ENCODE data around the gene XXYLT1. TPM values are rescaled to one million over a fixed set of nuclear protein-coding genes. Genes with fewer than 3 reads are reported as not detected.

XXYLT1 gene
- total RNA-seq, 1 experiment from 2014 or later: 7.3 TPM

DNA sequence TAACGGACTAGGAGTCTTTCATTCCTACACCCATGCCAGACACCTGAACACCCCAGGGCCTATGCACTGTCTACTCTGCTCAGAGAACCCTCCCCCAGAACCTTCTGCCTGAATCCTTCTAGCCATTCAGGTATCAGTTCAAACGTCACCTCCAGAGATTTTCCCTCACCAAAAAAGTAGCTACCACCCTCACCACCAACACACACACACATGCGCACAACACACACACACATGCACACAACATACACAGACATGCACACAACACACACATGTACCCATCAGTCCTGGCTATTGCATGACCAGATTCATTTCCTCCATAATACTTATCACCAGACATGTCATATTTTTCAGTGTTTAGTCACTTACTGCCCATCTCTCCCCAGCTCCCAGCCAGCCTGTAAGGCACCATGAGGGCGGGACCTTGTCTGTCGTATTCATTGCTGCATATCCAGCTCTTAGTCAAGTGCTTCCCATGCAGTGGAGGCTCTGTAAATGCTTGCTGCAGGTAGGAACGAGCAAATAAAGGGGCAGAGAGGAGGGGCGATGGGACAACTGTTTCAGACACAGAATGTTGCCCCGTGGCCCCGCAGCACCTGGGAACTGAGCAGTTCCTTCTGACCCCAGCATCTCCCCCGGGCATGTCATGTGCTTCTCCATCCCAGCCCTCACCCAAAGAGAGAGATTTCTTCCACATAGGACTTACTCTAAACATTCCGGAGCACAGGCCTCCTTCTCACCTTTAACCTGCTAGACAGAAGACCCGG, 29.2 kb downstream of the XXYLT1 start:
- Histone ChIP-seq H4K20me1 (ENCODE audit: insufficient read depth, low read depth, low read length) (peaks cover 27% of the 10 kb centered on the region; the same call in 1 of the 2 replicates), H3K27me3 (ENCODE audit: low read length) (no peaks in the 10 kb centered on the region), H3K36me3 (ENCODE audit: insufficient read depth, low read length) (no peaks in the 10 kb centered on the region), H3K4me3 (ENCODE audit: low read length) (no peak overlapping the region), H3K9ac (ENCODE audit: low read length) (no peak overlapping the region), H3K27ac (ENCODE audit: low read length) (no peak overlapping the region), H3K79me2 (ENCODE audit: low read length) (no peaks in the 10 kb centered on the region), H3K9me2 (replicated peaks; ENCODE audit: insufficient read depth, low read length) (no peaks in the 10 kb centered on the region), H3K4me2 (ENCODE audit: low read depth, low read length, poor library complexity, severe bottlenecking) (no peak overlapping the region), H2AFZ (ENCODE audit: low read length) (no peak overlapping the region), H3K9me3 (ENCODE audit: low read length) (no peaks in the 10 kb centered on the region), H3K4me1 (ENCODE audit: low read length) (no peaks in the 10 kb centered on the region)
- DNase-seq: no peak

GRCh38 chr3:195240939-195241338, 30.0 kb downstream of the XXYLT1 start:
- Histone ChIP-seq H3K4me1 (ENCODE audit: low read length) (no peaks in the 10 kb centered on the region), H2AFZ (ENCODE audit: low read length) (no peak overlapping the region), H3K9me2 (replicated peaks; ENCODE audit: insufficient read depth, low read length) (no peaks in the 10 kb centered on the region), H3K4me2 (ENCODE audit: low read depth, low read length, poor library complexity, severe bottlenecking) (no peak overlapping the region), H3K79me2 (ENCODE audit: low read length) (no peaks in the 10 kb centered on the region), H4K20me1 (ENCODE audit: insufficient read depth, low read depth, low read length) (peaks cover 27% of the 10 kb centered on the region; the same call in 1 of the 2 replicates), H3K36me3 (ENCODE audit: insufficient read depth, low read length) (no peaks in the 10 kb centered on the region), H3K9me3 (ENCODE audit: low read length) (no peaks in the 10 kb centered on the region), H3K4me3 (ENCODE audit: low read length) (no peak overlapping the region), H3K27ac (ENCODE audit: low read length) (no peak overlapping the region), H3K27me3 (ENCODE audit: low read length) (no peaks in the 10 kb centered on the region), H3K9ac (ENCODE audit: low read length) (no peak overlapping the region)
- no peak for DNase-seq

- Histone ChIP-seq H3K27me3 (ENCODE audit: low read length) (no peaks in the 10 kb centered on the region), H3K4me3 (ENCODE audit: low read length) (no peak overlapping the region), H3K4me2 (ENCODE audit: low read depth, low read length, poor library complexity, severe bottlenecking) (no peak overlapping the region), H3K79me2 (ENCODE audit: low read length) (no peaks in the 10 kb centered on the region), H3K36me3 (ENCODE audit: insufficient read depth, low read length) (no peaks in the 10 kb centered on the region), H3K27ac (ENCODE audit: low read length) (no peak overlapping the region), H3K9me2 (replicated peaks; ENCODE audit: insufficient read depth, low read length) (no peaks in the 10 kb centered on the region), H2AFZ (ENCODE audit: low read length) (no peak overlapping the region), H4K20me1 (ENCODE audit: insufficient read depth, low read depth, low read length) (peaks cover 27% of the 10 kb centered on the region; the same call in 1 of the 2 replicates), H3K4me1 (ENCODE audit: low read length) (no peaks in the 10 kb centered on the region), H3K9me3 (ENCODE audit: low read length) (no peaks in the 10 kb centered on the region), H3K9ac (ENCODE audit: low read length) (no peak overlapping the region)
- DNase-seq: no peak
Observed at GRCh38 chr3:195240171-195240701, 30.7 kb downstream of the XXYLT1 start.

DNA sequence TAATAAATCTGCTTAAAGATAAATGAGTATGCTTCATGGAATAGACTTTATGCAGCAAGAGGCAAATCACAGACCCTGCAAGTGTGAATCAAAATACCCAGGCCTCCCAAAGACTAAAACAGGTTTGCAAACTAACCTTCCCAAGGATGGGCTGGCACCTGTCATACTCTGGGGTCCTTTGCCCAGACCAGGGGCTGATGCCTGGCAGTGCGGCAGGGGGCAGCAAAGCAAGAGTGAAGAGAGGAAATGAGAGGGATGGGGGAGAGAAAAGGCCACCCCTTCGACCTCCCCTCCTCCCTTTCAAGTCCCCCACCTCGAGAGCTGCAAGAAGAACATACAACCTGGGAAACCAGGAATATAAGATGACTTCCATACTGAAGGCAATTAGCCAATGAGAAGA, 31.8 kb downstream of the XXYLT1 start:
- Histone ChIP-seq H3K27me3 (ENCODE audit: low read length) (no peaks in the 10 kb centered on the region), H2AFZ (ENCODE audit: low read length) (no peak overlapping the region), H3K9me2 (replicated peaks; ENCODE audit: insufficient read depth, low read length) (no peaks in the 10 kb centered on the region), H3K9me3 (ENCODE audit: low read length) (no peaks in the 10 kb centered on the region), H3K4me2 (ENCODE audit: low read depth, low read length, poor library complexity, severe bottlenecking) (no peak overlapping the region), H3K27ac (ENCODE audit: low read length) (no peak overlapping the region), H3K79me2 (ENCODE audit: low read length) (no peaks in the 10 kb centered on the region), H3K36me3 (ENCODE audit: insufficient read depth, low read length) (no peaks in the 10 kb centered on the region), H3K9ac (ENCODE audit: low read length) (no peak overlapping the region), H4K20me1 (ENCODE audit: insufficient read depth, low read depth, low read length) (peaks cover 26% of the 10 kb centered on the region; the same call in 1 of the 2 replicates), H3K4me3 (ENCODE audit: low read length) (no peak overlapping the region), H3K4me1 (ENCODE audit: low read length) (no peaks in the 10 kb centered on the region)
- no peak for DNase-seq

DNA sequence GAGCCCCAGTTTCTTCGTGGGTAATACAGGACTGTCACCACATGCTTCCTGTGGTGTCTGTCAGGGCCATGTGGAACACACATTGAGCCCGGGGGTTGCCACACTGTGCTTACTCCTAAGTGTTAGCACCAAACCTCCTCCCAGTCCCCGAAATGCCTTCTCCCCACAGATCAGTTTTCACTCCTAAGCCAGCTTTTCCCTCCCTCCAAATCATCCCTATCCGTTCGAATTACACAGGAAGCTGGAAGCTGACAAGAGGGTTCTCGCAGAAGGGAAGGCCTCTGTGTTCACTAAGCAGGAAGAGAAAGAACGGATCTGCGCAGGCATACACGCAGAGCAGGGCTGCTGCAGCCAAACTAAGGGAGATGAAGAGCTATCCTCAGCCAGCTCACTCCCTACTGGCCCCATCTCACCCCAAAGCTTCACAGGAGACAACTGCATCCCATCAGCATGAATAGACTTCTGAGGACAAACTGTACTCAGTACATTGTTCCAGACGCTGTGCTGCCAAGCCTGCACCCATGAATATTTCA, 32.3 kb downstream of the XXYLT1 start:
- Histone ChIP-seq H3K79me2 (ENCODE audit: low read length) (no peaks in the 10 kb centered on the region), H3K4me2 (ENCODE audit: low read depth, low read length, poor library complexity, severe bottlenecking) (no peak overlapping the region), H3K9me3 (ENCODE audit: low read length) (no peaks in the 10 kb centered on the region), H3K4me1 (ENCODE audit: low read length) (no peaks in the 10 kb centered on the region), H3K27me3 (ENCODE audit: low read length) (no peaks in the 10 kb centered on the region), H3K9ac (ENCODE audit: low read length) (no peak overlapping the region), H3K4me3 (ENCODE audit: low read length) (no peak overlapping the region), H4K20me1 (ENCODE audit: insufficient read depth, low read depth, low read length) (peaks cover 22% of the 10 kb centered on the region; the same call in 1 of the 2 replicates), H3K27ac (ENCODE audit: low read length) (no peak overlapping the region), H2AFZ (ENCODE audit: low read length) (no peak overlapping the region), H3K9me2 (replicated peaks; ENCODE audit: insufficient read depth, low read length) (no peaks in the 10 kb centered on the region), H3K36me3 (ENCODE audit: insufficient read depth, low read length) (no peaks in the 10 kb centered on the region)
- DNase-seq: no peak

DNA sequence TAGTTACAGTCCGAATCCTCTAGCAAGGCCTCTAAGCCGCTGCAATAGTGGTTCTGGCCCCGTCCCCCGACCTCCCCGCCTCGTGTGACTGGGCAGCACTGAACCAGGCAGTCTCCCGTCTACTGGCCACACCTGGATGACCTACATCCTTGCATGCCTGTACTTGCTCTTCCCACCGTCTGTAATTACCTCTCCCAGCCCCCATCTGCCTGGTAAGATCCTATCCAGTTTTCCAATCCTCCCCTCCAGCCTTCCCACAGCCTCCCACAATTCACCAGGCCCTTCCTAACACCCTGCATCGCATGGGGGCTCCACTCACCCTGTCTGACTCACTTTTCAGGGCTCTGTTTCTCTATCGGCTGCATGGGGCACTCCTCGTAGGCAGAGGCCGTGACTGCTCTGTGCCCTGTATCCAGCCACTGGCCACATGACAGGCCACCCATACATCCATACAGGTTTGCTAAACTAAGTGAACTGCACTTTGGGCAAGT, 32.8 kb downstream of the XXYLT1 start:
- no peak overlapping the region for H3K4me3 ChIP-seq (ENCODE audit: low read length)
- H3K4me2 ChIP-seq (ENCODE audit: low read depth, low read length, poor library complexity, severe bottlenecking): no peak overlapping the region
- H2AFZ ChIP-seq (ENCODE audit: low read length): no peak overlapping the region
- H3K9ac ChIP-seq (ENCODE audit: low read length): no peak overlapping the region
- no peaks in the 10 kb centered on the region for H3K79me2 ChIP-seq (ENCODE audit: low read length)
- H3K27me3 ChIP-seq (ENCODE audit: low read length): no peaks in the 10 kb centered on the region
- H3K27ac ChIP-seq (ENCODE audit: low read length): no peak overlapping the region
- H3K4me1 ChIP-seq (ENCODE audit: low read length): no peaks in the 10 kb centered on the region
- DNase-seq: no peak
- H4K20me1 ChIP-seq (ENCODE audit: insufficient read depth, low read depth, low read length): peaks cover 19% of the 10 kb centered on the region; the same call in 1 of the 2 replicates
- no peaks in the 10 kb centered on the region for H3K9me2 ChIP-seq (replicated peaks; ENCODE audit: insufficient read depth, low read length)
- no peaks in the 10 kb centered on the region for H3K36me3 ChIP-seq (ENCODE audit: insufficient read depth, low read length)
- H3K9me3 ChIP-seq (ENCODE audit: low read length): no peaks in the 10 kb centered on the region

DNA sequence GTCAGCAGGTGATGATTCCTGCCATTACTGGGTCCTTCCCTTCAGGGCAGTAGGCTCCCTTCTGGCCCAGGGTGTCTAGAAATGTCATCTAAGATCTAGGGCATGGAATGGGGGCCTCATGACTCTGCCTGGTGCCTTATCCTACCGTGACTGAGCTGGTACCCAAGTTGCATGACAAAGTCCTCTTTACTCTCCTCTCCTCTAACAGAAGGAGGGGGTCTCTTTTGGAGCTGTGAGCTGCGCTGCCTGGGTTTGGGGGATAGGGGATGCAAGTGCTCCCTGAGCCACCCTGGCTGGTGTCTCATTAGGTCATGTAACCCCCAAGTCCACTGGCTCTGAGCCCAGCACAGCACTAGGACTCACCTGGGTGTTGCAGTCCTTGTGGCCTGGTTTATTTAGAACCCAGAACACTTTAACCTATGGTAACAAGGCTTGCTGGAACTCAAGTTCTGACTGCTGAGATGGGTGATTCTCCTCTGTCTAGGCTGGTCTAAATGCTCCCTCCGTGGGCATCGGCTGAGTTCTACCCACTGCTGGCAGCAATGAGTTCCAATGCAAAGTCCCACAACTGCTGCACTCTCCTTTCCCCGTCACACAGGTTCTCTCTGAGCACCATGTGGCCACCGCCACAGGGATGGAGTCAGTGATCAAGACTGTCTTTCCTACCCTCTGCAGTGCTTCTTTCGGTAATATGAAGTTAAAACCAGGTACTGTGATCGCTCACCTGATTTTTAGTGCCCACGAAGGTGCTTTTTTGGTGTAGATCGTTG, 34.0 kb downstream of the XXYLT1 start:
- no peak overlapping the region for H3K27ac ChIP-seq (ENCODE audit: low read length)
- H3K4me2 ChIP-seq (ENCODE audit: low read depth, low read length, poor library complexity, severe bottlenecking): no peak overlapping the region
- no peaks in the 10 kb centered on the region for H3K9me2 ChIP-seq (replicated peaks; ENCODE audit: insufficient read depth, low read length)
- H4K20me1 ChIP-seq (ENCODE audit: insufficient read depth, low read depth, low read length): peaks cover 13% of the 10 kb centered on the region; the same call in 1 of the 2 replicates
- no peaks in the 10 kb centered on the region for H3K36me3 ChIP-seq (ENCODE audit: insufficient read depth, low read length)
- H3K27me3 ChIP-seq (ENCODE audit: low read length): no peaks in the 10 kb centered on the region
- no peaks in the 10 kb centered on the region for H3K4me1 ChIP-seq (ENCODE audit: low read length)
- no peaks in the 10 kb centered on the region for H3K79me2 ChIP-seq (ENCODE audit: low read length)
- no peaks in the 10 kb centered on the region for H3K9me3 ChIP-seq (ENCODE audit: low read length)
- H3K9ac ChIP-seq (ENCODE audit: low read length): no peak overlapping the region
- no peak for DNase-seq
- H3K4me3 ChIP-seq (ENCODE audit: low read length): no peak overlapping the region
- H2AFZ ChIP-seq (ENCODE audit: low read length): no peak overlapping the region
